ENCODE data around the gene PRMT1.
A peak's percentile ranks its signal among the peaks of the same experiment; 100 is the strongest.

GRCh38 chr19:49640113-49640898, 36.8 kb upstream of the PRMT1 start, which contains the start of gene RRAS:
- TF ChIP-seq CTCF (IDR thresholded peaks at IDR 0.05) (peak in 1 of 6 experiments; percentile 21), POLR2A (IDR thresholded peaks at IDR 0.05) (peak; percentile 66 to 97 (median 85)), EP300 (IDR thresholded peaks at IDR 0.05) (peak in 2 of 4 donors; percentile 80 to 94)

Measured in upper lobe of left lung (tissue), 4 donors.